ENCODE data around the gene RPL37.
"Not testable (repeated sequence)": the region's sequence is repeated elsewhere in the genome, so short reads cannot be mapped to it uniquely, and the experiment has no call there.

GRCh38 chr5:40786664-40787063 is 48.4 kb downstream of the RPL37 start:
- not testable (repeated sequence) for TF ChIP-seq CTCF, POLR2A, EP300 (IDR thresholded peaks at IDR 0.05)

Measured in sigmoid colon (tissue), 4 donors.